ENCODE data around the gene DAW1. TPM values are rescaled to one million over a fixed set of nuclear protein-coding genes. Genes with fewer than 3 reads are reported as not detected.

The DAW1 gene
- total RNA-seq, 2 donors from 2014 or later: not detected

- DNase-seq (ENCODE audit: low spot score) (no peak), ATAC-seq (no peak)
- H3K4me1 Mint-ChIP-seq (ENCODE audit: low read depth in 2 of 2): no peaks in the 10 kb centered on the region
- no peaks in the 10 kb centered on the region for H3K36me3 Mint-ChIP-seq
- H3K27me3 Mint-ChIP-seq: peaks cover 2 to 14% of the 10 kb centered on the region in 2 donors
- H3K9me3 Mint-ChIP-seq: peaks cover 3% of the 10 kb centered on the region
- no peak overlapping the region for H3K27ac Mint-ChIP-seq
- H3K4me3 Mint-ChIP-seq: no peak overlapping the region
Measured at GRCh38 chr2:227848146-227848545, 23.3 kb upstream of the DAW1 start.

- H3K4me1 Mint-ChIP-seq (ENCODE audit: low read depth in 2 of 2): no peaks in the 10 kb centered on the region
- no peak for ATAC-seq
- H3K9me3 Mint-ChIP-seq: peaks cover 3% of the 10 kb centered on the region
- no peak for DNase-seq (ENCODE audit: low spot score)
- no peaks in the 10 kb centered on the region for H3K36me3 Mint-ChIP-seq
- peaks cover 2 to 13% of the 10 kb centered on the region in 2 donors for H3K27me3 Mint-ChIP-seq
- no peak overlapping the region for H3K4me3 Mint-ChIP-seq
- H3K27ac Mint-ChIP-seq: no peak overlapping the region
Measured at GRCh38 chr2:227848586-227848985, 22.8 kb upstream of the DAW1 start.

- no peak overlapping the region for H3K4me3 Mint-ChIP-seq
- no peaks in the 10 kb centered on the region for H3K4me1 Mint-ChIP-seq (ENCODE audit: low read depth in 2 of 2)
- no peak overlapping the region for H3K27ac Mint-ChIP-seq
- no peak for DNase-seq (ENCODE audit: low spot score)
- no peaks in the 10 kb centered on the region for H3K36me3 Mint-ChIP-seq
- peaks cover 2 to 10% of the 10 kb centered on the region in 2 donors for H3K27me3 Mint-ChIP-seq
- H3K9me3 Mint-ChIP-seq: peaks cover 3% of the 10 kb centered on the region
- no peak for ATAC-seq
Measured at GRCh38 chr2:227849906-227850305, 21.5 kb upstream of the DAW1 start.

- no peaks in the 10 kb centered on the region for H3K4me1 Mint-ChIP-seq (ENCODE audit: low read depth in 2 of 2)
- H3K9me3 Mint-ChIP-seq: peaks cover 3% of the 10 kb centered on the region
- ATAC-seq: no peak
- peaks cover 5 to 15% of the 10 kb centered on the region in 2 donors for H3K27me3 Mint-ChIP-seq
- no peak for DNase-seq (ENCODE audit: low spot score)
- no peaks in the 10 kb centered on the region for H3K36me3 Mint-ChIP-seq
- no peak overlapping the region for H3K4me3 Mint-ChIP-seq
- H3K27ac Mint-ChIP-seq: no peak overlapping the region
Measured at GRCh38 chr2:227853204-227853629, 18.2 kb upstream of the DAW1 start.

- Mint-ChIP-seq H3K4me1 (ENCODE audit: low read depth in 2 of 2) (no peaks in the 10 kb centered on the region), H3K27ac (no peak overlapping the region)
- no peak for ATAC-seq
Measured at GRCh38 chr2:227853765-227854271, 17.6 kb upstream of the DAW1 start.

GRCh38 chr2:227855440-227855839 lies 16.0 kb upstream of the DAW1 start:
- Mint-ChIP-seq H3K9me3 (peaks cover 3% of the 10 kb centered on the region), H3K27me3 (peaks cover 5 to 15% of the 10 kb centered on the region in 2 donors), H3K4me3 (no peak overlapping the region), H3K36me3 (no peaks in the 10 kb centered on the region), H3K4me1 (ENCODE audit: low read depth in 2 of 2) (no peaks in the 10 kb centered on the region), H3K27ac (no peak overlapping the region)
- ATAC-seq: no peak
- no peak for DNase-seq (ENCODE audit: low spot score)

More at GRCh38 chr2:227853765-227854271, 17.6 kb upstream of the DAW1 start:
- Mint-ChIP-seq H3K36me3 (no peaks in the 10 kb centered on the region), H3K27me3 (peaks cover 5 to 15% of the 10 kb centered on the region in 2 donors), H3K9me3 (peaks cover 3% of the 10 kb centered on the region), H3K4me3 (no peak overlapping the region)
- no peak for DNase-seq (ENCODE audit: low spot score)

- Mint-ChIP-seq H3K27me3 (peaks cover 3 to 7% of the 10 kb centered on the region in 2 donors), H3K27ac (no peak overlapping the region), H3K4me3 (no peak overlapping the region), H3K9me3 (no peaks in the 10 kb centered on the region), H3K36me3 (no peaks in the 10 kb centered on the region), H3K4me1 (ENCODE audit: low read depth in 2 of 2) (no peaks in the 10 kb centered on the region)
- DNase-seq (ENCODE audit: low spot score) (no peak), ATAC-seq (no peak)
Measured at GRCh38 chr2:227856697-227857096, 14.7 kb upstream of the DAW1 start.

- Mint-ChIP-seq H3K27me3 (peaks cover 2 to 5% of the 10 kb centered on the region in 2 donors), H3K4me3 (no peak overlapping the region), H3K4me1 (ENCODE audit: low read depth in 2 of 2) (no peaks in the 10 kb centered on the region), H3K9me3 (no peaks in the 10 kb centered on the region), H3K36me3 (no peaks in the 10 kb centered on the region), H3K27ac (no peak overlapping the region)
- DNase-seq (ENCODE audit: low spot score): no peak
- peak; percentile 17 to 33 for ATAC-seq
Measured at GRCh38 chr2:227860221-227860641, 11.2 kb upstream of the DAW1 start.

GRCh38 chr2:227861011-227861410 lies 10.4 kb upstream of the DAW1 start:
- Mint-ChIP-seq H3K36me3 (no peaks in the 10 kb centered on the region), H3K27ac (no peak overlapping the region), H3K27me3 (peaks cover 0 to 5% of the 10 kb centered on the region in 2 donors), H3K9me3 (no peaks in the 10 kb centered on the region), H3K4me3 (no peak overlapping the region), H3K4me1 (ENCODE audit: low read depth in 2 of 2) (no peaks in the 10 kb centered on the region)
- no peak for ATAC-seq
- DNase-seq (ENCODE audit: low spot score): no peak

- no peaks in the 10 kb centered on the region for H3K9me3 Mint-ChIP-seq
- no peaks in the 10 kb centered on the region for H3K36me3 Mint-ChIP-seq
- H3K4me1 Mint-ChIP-seq (ENCODE audit: low read depth in 2 of 2): no peaks in the 10 kb centered on the region
- H3K4me3 Mint-ChIP-seq: no peak overlapping the region
- ATAC-seq (no peak), DNase-seq (ENCODE audit: low spot score) (no peak)
- peaks cover 6 to 11% of the 10 kb centered on the region in 2 donors for H3K27me3 Mint-ChIP-seq
- no peak overlapping the region for H3K27ac Mint-ChIP-seq
Measured at GRCh38 chr2:227862227-227862740, 9.1 kb upstream of the DAW1 start.

GRCh38 chr2:227862741-227863588 lies 8.5 kb upstream of the DAW1 start:
- no peaks in the 10 kb centered on the region for H3K4me1 Mint-ChIP-seq (ENCODE audit: low read depth in 2 of 2)

GRCh38 chr2:227864161-227864756 lies 7.2 kb upstream of the DAW1 start:
- no peak overlapping the region for H3K27ac Mint-ChIP-seq
- peaks cover 8 to 11% of the 10 kb centered on the region in 2 donors for H3K27me3 Mint-ChIP-seq
- no peaks in the 10 kb centered on the region for H3K9me3 Mint-ChIP-seq
- no peak overlapping the region for H3K4me3 Mint-ChIP-seq
- no peaks in the 10 kb centered on the region for H3K36me3 Mint-ChIP-seq
- no peak for DNase-seq (ENCODE audit: low spot score)
- no peak for ATAC-seq
- no peaks in the 10 kb centered on the region for H3K4me1 Mint-ChIP-seq (ENCODE audit: low read depth in 2 of 2)

More at GRCh38 chr2:227862741-227863588, 8.5 kb upstream of the DAW1 start:
- ATAC-seq: no peak
- H3K27me3 Mint-ChIP-seq: peaks cover 6 to 11% of the 10 kb centered on the region in 2 donors
- no peak for DNase-seq (ENCODE audit: low spot score)
- no peaks in the 10 kb centered on the region for H3K9me3 Mint-ChIP-seq
- no peaks in the 10 kb centered on the region for H3K36me3 Mint-ChIP-seq
- H3K27ac Mint-ChIP-seq: no peak overlapping the region
- H3K4me3 Mint-ChIP-seq: no peak overlapping the region

- H3K4me3 Mint-ChIP-seq: no peak overlapping the region
- no peaks in the 10 kb centered on the region for H3K36me3 Mint-ChIP-seq
- DNase-seq (ENCODE audit: low spot score): no peak
- H3K27ac Mint-ChIP-seq: no peak overlapping the region
- ATAC-seq: no peak
- H3K9me3 Mint-ChIP-seq: no peaks in the 10 kb centered on the region
- H3K27me3 Mint-ChIP-seq: peaks cover 16 to 17% of the 10 kb centered on the region in 2 donors
- H3K4me1 Mint-ChIP-seq (ENCODE audit: low read depth in 2 of 2): no peaks in the 10 kb centered on the region
Measured at GRCh38 chr2:227865291-227865690, 6.1 kb upstream of the DAW1 start.

- Mint-ChIP-seq H3K4me1 (ENCODE audit: low read depth in 2 of 2) (no peaks in the 10 kb centered on the region), H3K4me3 (no peak overlapping the region), H3K27me3 (peaks cover 16 to 20% of the 10 kb centered on the region in 2 donors), H3K9me3 (no peaks in the 10 kb centered on the region), H3K36me3 (no peaks in the 10 kb centered on the region), H3K27ac (no peak overlapping the region)
- ATAC-seq (no peak), DNase-seq (ENCODE audit: low spot score) (no peak)
Measured at GRCh38 chr2:227867386-227867785, 4.0 kb upstream of the DAW1 start.

All from natural killer cell treated with Interleukin-12 subunit alpha and Interleukin-12 subunit beta and Interleukin-15 and Interleukin-18, amount 100 ng/mL, for 72 hours (primary cell).